ENCODE results near the gene OCEL1. TPM values are rescaled to one million over a fixed set of nuclear protein-coding genes. Genes with fewer than 3 reads are reported as not detected.
A peak's percentile ranks its signal among the peaks of the same experiment; 100 is the strongest.

Gene OCEL1
- total RNA-seq, 2 experiments from 2014 or later: 10.2 to 29.5 TPM

GRCh38 chr19:17235300-17235970 is 9.4 kb downstream of the OCEL1 start:
- DNase-seq (ENCODE audit: low spot score): peak; percentile 82
- Histone ChIP-seq H3K4me2 (ENCODE audit: low read length) (peak overlapping the region; percentile 87), H2AFZ (ENCODE audit: low read length) (peak overlapping the region; percentile 18; the same call in 1 of the 2 replicates), H3K4me3 (ENCODE audit: low read depth, low read length, poor library complexity, severe bottlenecking) (peak overlapping the region; percentile 69), H4K20me1 (ENCODE audit: insufficient read depth, low read length) (no peaks in the 10 kb centered on the region), H3K36me3 (ENCODE audit: insufficient read depth, low read length) (peaks cover 42% of the 10 kb centered on the region; the same call in 1 of the 2 replicates), H3K79me2 (ENCODE audit: insufficient read depth, low read depth, low read length) (peaks cover 12% of the 10 kb centered on the region; the same call in 1 of the 2 replicates), H3K9me3 (ENCODE audit: low read length) (no peaks in the 10 kb centered on the region), H3K4me1 (ENCODE audit: insufficient read depth, low read length, poor library complexity, severe bottlenecking) (peaks cover 25% of the 10 kb centered on the region), H3K9me2 (ENCODE audit: insufficient read depth, low read length) (no peaks in the 10 kb centered on the region), H3K27ac (ENCODE audit: low read depth, low read length, poor library complexity, severe bottlenecking) (peak overlapping the region; percentile 58)
- BruUV-seq (replicated peaks): no TSS peak
- ChIA-PET CTCF (ENCODE audit: unreplicated experiment) (interaction anchor here (0.6 kb wide), 1 partner anchor 9 kb away, joined by 10 read pairs; the partner anchor contains the start of gene OCEL1), POLR2A (interaction anchor here (0.5 to 1.5 kb wide), 4 partner anchors 32 to 753 kb away, joined by 3 to 5 read pairs (median 4); partner anchors contain the start of gene BABAM1)
- intact Hi-C loops (cut with micrococcal nuclease; ENCODE audit: unreplicated experiment): no loop called here
- TF ChIP-seq CTCF (conservative IDR thresholded peaks at IDR 0.05; ENCODE audit: low read length): peak; percentile 73
- no peak for TF ChIP-seq EZH2phosphoT487 (IDR thresholded peaks at IDR 0.05; ENCODE audit: borderline replicate concordance, low read depth, low read length)

GRCh38 chr19:17235971-17236777 is 10.1 kb downstream of the OCEL1 start:
- Histone ChIP-seq H4K20me1 (ENCODE audit: insufficient read depth, low read length) (no peaks in the 10 kb centered on the region), H3K79me2 (ENCODE audit: insufficient read depth, low read depth, low read length) (peaks cover 12% of the 10 kb centered on the region; the same call in 1 of the 2 replicates), H3K4me3 (ENCODE audit: low read depth, low read length, poor library complexity, severe bottlenecking) (peak overlapping the region; percentile 69), H3K27ac (ENCODE audit: low read depth, low read length, poor library complexity, severe bottlenecking) (peak overlapping the region; percentile 58), H3K36me3 (ENCODE audit: insufficient read depth, low read length) (peaks cover 35% of the 10 kb centered on the region; the same call in 1 of the 2 replicates), H3K4me2 (ENCODE audit: low read length) (peak overlapping the region; percentile 87), H2AFZ (ENCODE audit: low read length) (peak overlapping the region; percentile 18; the same call in 1 of the 2 replicates), H3K4me1 (ENCODE audit: insufficient read depth, low read length, poor library complexity, severe bottlenecking) (peaks cover 25% of the 10 kb centered on the region), H3K9me2 (ENCODE audit: insufficient read depth, low read length) (no peaks in the 10 kb centered on the region), H3K9me3 (ENCODE audit: low read length) (no peaks in the 10 kb centered on the region)
- intact Hi-C loops (cut with micrococcal nuclease; ENCODE audit: unreplicated experiment): no loop called here
- BruUV-seq (replicated peaks): no TSS peak
- TF ChIP-seq CTCF (conservative IDR thresholded peaks at IDR 0.05; ENCODE audit: low read length) (no peak), EZH2phosphoT487 (IDR thresholded peaks at IDR 0.05; ENCODE audit: borderline replicate concordance, low read depth, low read length) (no peak)
- ChIA-PET POLR2A (interaction anchor here (0.5 to 1.5 kb wide), 3 partner anchors 12 to 75 kb away, joined by 3 read pairs; partner anchors contain the start of gene BABAM1), CTCF (ENCODE audit: unreplicated experiment) (no interaction called here)
- peak; percentile 44 for DNase-seq (ENCODE audit: low spot score)

Measured in OCI-LY7 (cell line).